OCI-LY1 (cell line): ENCODE measurements around the gene UGT1A4.

Source experiments
- H2AFZ ChIP-seq: fragments of 200-600 bp; sonication (generic), shearing (Covaris generic); 2 replicates; pipeline ENCODE4 v1.6.0; 2014; ENCODE audit warnings: antibody characterized with exemption, mild to moderate bottlenecking, low read length
- H3F3A ChIP-seq: fragments of 200-600 bp; sonication (generic), shearing (Covaris generic); 2 replicates; pipeline ENCODE4 v1.6.0; 2014; ENCODE audit warnings: mild to moderate bottlenecking, antibody characterized with exemption, low read length, moderate library complexity; ENCODE audit not compliant: insufficient read depth
- H3K27ac ChIP-seq: fragments of 200-600 bp; sonication (generic); 2 replicates; pipeline ENCODE4 v1.5.1; 2014; ENCODE audit warnings: low read length, mixed run types, mild to moderate bottlenecking, low read depth; ENCODE audit not compliant: poor library complexity, severe bottlenecking
- H3K27me3 ChIP-seq: fragments of 200-600 bp; sonication (generic); 2 replicates; pipeline ENCODE4 v1.6.0; 2014; ENCODE audit warnings: antibody characterized with exemption, mild to moderate bottlenecking, low read length, moderate library complexity; ENCODE audit not compliant: insufficient read depth
- H3K36me3 ChIP-seq: fragments of 200-600 bp; sonication (generic); 2 replicates; pipeline ENCODE4 v1.6.1; 2014; ENCODE audit warnings: mild to moderate bottlenecking, antibody characterized with exemption, low read length, moderate library complexity, mixed read lengths; ENCODE audit not compliant: insufficient read depth
- H3K4me1 ChIP-seq: fragments of 200-600 bp; sonication (generic); 2 replicates; pipeline ENCODE4 v1.5.1; 2014; ENCODE audit warnings: mild to moderate bottlenecking, low read length, moderate library complexity; ENCODE audit not compliant: insufficient read depth, severe bottlenecking
- H3K4me2 ChIP-seq: fragments of 200-600 bp; sonication (generic), shearing (Covaris generic); 2 replicates; pipeline ENCODE4 v1.6.1; 2014; ENCODE audit warnings: low read length
- H3K4me3 ChIP-seq: fragments of 200-600 bp; sonication (generic); 2 replicates; pipeline ENCODE4 v1.5.1; 2014; ENCODE audit warnings: low read length, low read depth, mild to moderate bottlenecking, mixed read lengths; ENCODE audit not compliant: poor library complexity, severe bottlenecking
- H3K79me2 ChIP-seq: fragments of 200-600 bp; shearing (Covaris generic); 2 replicates; pipeline ENCODE4 v1.6.1; 2016; ENCODE audit warnings: mixed run types, low read length, mixed read lengths; ENCODE audit not compliant: insufficient read depth
- H3K9ac ChIP-seq: fragments of 200-600 bp; sonication (generic), shearing (Covaris generic); 2 replicates; pipeline ENCODE4 v1.6.1; 2014; ENCODE audit warnings: mild to moderate bottlenecking, low read length, mixed read lengths
- H3K9me2 ChIP-seq: fragments of 200-600 bp; sonication (generic), shearing (Covaris generic); 2 replicates; pipeline ENCODE4 v1.6.1; 2014; ENCODE audit warnings: low read depth, mild to moderate bottlenecking, low read length, mixed read lengths
- H3K9me3 ChIP-seq: fragments of 200-600 bp; shearing (Covaris generic); 2 replicates; pipeline ENCODE4 v1.6.1; 2014; ENCODE audit warnings: low read length, mixed read lengths
- H4K20me1 ChIP-seq: fragments of 200-600 bp; sonication (generic), shearing (Covaris generic); 2 replicates; pipeline ENCODE4 v1.6.0; 2016; ENCODE audit warnings: mild to moderate bottlenecking, low read length; ENCODE audit not compliant: insufficient read depth
- EZH2 ChIP-seq: fragments of 200-600 bp; sonication (generic), shearing (Covaris generic); IDR thresholded peaks from 2 replicates; pipeline ENCODE4 v1.8.0; 2017; ENCODE audit warnings: borderline replicate concordance, mixed run types, mild to moderate bottlenecking, antibody characterized with exemption, low read length, moderate library complexity, mixed read lengths
- TF ChIP-seq, protein P1 (sequence below): fragments of 200-600 bp; sonication (generic), shearing (Covaris generic); IDR thresholded peaks from 2 replicates; pipeline ENCODE4 v1.5.1; 2017; ENCODE audit warnings: mild to moderate bottlenecking, antibody characterized with exemption, low read length, moderate library complexity, mixed read lengths

The UGT1A4 gene

DNA sequence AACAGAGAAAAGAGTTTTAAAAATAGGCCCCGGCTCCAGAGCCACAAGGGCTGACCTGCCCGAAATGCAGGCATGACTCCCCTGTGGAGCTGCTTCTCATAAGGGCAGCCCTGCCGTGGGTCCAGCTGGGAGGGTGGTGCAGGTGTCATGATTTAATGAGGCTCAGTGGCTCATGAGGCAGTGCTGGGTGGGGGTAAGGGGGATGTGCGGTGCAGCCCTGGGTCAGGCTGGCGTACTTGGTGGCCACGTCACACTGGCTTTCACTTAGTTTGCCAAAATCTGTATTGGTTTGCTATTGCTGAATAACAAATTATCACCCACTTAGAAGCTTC lies 102.2 kb downstream of the UGT1A4 start:
- no peaks in the 10 kb centered on the region for H3K9me2 ChIP-seq
- no peaks in the 10 kb centered on the region for H3K36me3 ChIP-seq
- H3F3A ChIP-seq: no peaks in the 10 kb centered on the region
- no peaks in the 10 kb centered on the region for H3K9me3 ChIP-seq
- H3K27ac ChIP-seq: no peak overlapping the region
- no peaks in the 10 kb centered on the region for H3K79me2 ChIP-seq
- H3K27me3 ChIP-seq: peaks cover 9% of the 10 kb centered on the region; the same call in 1 of the 2 replicates
- H3K4me2 ChIP-seq: no peak overlapping the region
- no peak overlapping the region for H3K4me3 ChIP-seq
- TF ChIP-seq, protein P1, sequence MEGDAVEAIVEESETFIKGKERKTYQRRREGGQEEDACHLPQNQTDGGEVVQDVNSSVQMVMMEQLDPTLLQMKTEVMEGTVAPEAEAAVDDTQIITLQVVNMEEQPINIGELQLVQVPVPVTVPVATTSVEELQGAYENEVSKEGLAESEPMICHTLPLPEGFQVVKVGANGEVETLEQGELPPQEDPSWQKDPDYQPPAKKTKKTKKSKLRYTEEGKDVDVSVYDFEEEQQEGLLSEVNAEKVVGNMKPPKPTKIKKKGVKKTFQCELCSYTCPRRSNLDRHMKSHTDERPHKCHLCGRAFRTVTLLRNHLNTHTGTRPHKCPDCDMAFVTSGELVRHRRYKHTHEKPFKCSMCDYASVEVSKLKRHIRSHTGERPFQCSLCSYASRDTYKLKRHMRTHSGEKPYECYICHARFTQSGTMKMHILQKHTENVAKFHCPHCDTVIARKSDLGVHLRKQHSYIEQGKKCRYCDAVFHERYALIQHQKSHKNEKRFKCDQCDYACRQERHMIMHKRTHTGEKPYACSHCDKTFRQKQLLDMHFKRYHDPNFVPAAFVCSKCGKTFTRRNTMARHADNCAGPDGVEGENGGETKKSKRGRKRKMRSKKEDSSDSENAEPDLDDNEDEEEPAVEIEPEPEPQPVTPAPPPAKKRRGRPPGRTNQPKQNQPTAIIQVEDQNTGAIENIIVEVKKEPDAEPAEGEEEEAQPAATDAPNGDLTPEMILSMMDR: no peak
- TF ChIP-seq EZH2: no peak
- H3K4me1 ChIP-seq: no peaks in the 10 kb centered on the region
- H2AFZ ChIP-seq: no peak overlapping the region
- no peaks in the 10 kb centered on the region for H4K20me1 ChIP-seq
- no peak overlapping the region for H3K9ac ChIP-seq

DNA sequence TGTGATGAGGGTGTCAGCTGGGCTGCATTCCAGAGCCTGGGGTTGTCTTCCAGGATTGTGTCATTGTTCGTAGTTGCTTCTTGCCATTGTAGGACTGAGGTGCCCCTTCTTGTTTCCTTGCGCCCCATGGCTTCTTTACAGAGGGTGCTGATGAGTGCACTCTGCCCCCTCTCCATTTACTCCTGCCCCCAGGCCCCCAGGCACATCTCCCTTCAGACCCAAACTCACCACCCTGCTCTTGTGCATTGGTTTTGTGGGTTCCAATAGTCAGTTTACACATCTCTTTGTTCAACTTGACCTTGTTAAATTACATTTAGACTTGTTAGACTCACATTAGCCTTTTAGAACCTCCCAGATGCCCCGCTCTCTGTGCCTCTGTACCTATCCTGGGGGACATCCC lies 102.7 kb downstream of the UGT1A4 start:
- no peak overlapping the region for H3K4me3 ChIP-seq
- H4K20me1 ChIP-seq: no peaks in the 10 kb centered on the region
- no peak overlapping the region for H2AFZ ChIP-seq
- H3K27ac ChIP-seq: no peak overlapping the region
- H3K9me3 ChIP-seq: no peaks in the 10 kb centered on the region
- H3K79me2 ChIP-seq: no peaks in the 10 kb centered on the region
- H3F3A ChIP-seq: no peaks in the 10 kb centered on the region
- TF ChIP-seq, protein P1: no peak
- H3K36me3 ChIP-seq: no peaks in the 10 kb centered on the region
- H3K9me2 ChIP-seq: no peaks in the 10 kb centered on the region
- H3K4me1 ChIP-seq: no peaks in the 10 kb centered on the region
- H3K4me2 ChIP-seq: no peak overlapping the region
- no peak overlapping the region for H3K9ac ChIP-seq
- H3K27me3 ChIP-seq: peaks cover 9% of the 10 kb centered on the region; the same call in 1 of the 2 replicates

GRCh38 chr2:233821709-233822100 lies 103.2 kb downstream of the UGT1A4 start:
- H2AFZ ChIP-seq: no peak overlapping the region
- H4K20me1 ChIP-seq: no peaks in the 10 kb centered on the region
- H3F3A ChIP-seq: no peaks in the 10 kb centered on the region
- no peak overlapping the region for H3K27ac ChIP-seq
- no peak overlapping the region for H3K4me3 ChIP-seq
- H3K9me3 ChIP-seq: no peaks in the 10 kb centered on the region
- H3K27me3 ChIP-seq: peaks cover 9% of the 10 kb centered on the region; the same call in 1 of the 2 replicates
- no peaks in the 10 kb centered on the region for H3K4me1 ChIP-seq
- no peaks in the 10 kb centered on the region for H3K79me2 ChIP-seq
- no peak overlapping the region for H3K4me2 ChIP-seq
- H3K9ac ChIP-seq: no peak overlapping the region
- no peak for TF ChIP-seq EZH2
- TF ChIP-seq, protein P1: no peak
- no peaks in the 10 kb centered on the region for H3K36me3 ChIP-seq
- no peaks in the 10 kb centered on the region for H3K9me2 ChIP-seq
